GM13977 (cell line): ENCODE data around the gene RACGAP1.

ENCODE experiments used
- DNase-seq: peaks from one replicate; pipeline ENCODE4 v3.0.0; 2012; ENCODE audit warnings: low spot score
- in situ Hi-C: fragments of 300-500 bp; cut with MboI; formaldehyde crosslinking; loops from one replicate; pipeline ENCODE4 v1.12.0; 2022; ENCODE audit warnings: low sequenced_read_pairs, low pct_unique_long_range_greater_than_20kb, mixed read lengths, inconsistent platforms; ENCODE audit not compliant: unreplicated experiment
- TF ChIP-seq, protein P1 (sequence below): IDR thresholded peaks from 2 replicates; pipeline ENCODE4 v1.5.1; 2012; ENCODE audit warnings: mild to moderate bottlenecking, control low read depth; ENCODE audit not compliant: insufficient read depth; ENCODE audit errors: extremely low read depth, missing control alignments

The RACGAP1 gene

DNA sequence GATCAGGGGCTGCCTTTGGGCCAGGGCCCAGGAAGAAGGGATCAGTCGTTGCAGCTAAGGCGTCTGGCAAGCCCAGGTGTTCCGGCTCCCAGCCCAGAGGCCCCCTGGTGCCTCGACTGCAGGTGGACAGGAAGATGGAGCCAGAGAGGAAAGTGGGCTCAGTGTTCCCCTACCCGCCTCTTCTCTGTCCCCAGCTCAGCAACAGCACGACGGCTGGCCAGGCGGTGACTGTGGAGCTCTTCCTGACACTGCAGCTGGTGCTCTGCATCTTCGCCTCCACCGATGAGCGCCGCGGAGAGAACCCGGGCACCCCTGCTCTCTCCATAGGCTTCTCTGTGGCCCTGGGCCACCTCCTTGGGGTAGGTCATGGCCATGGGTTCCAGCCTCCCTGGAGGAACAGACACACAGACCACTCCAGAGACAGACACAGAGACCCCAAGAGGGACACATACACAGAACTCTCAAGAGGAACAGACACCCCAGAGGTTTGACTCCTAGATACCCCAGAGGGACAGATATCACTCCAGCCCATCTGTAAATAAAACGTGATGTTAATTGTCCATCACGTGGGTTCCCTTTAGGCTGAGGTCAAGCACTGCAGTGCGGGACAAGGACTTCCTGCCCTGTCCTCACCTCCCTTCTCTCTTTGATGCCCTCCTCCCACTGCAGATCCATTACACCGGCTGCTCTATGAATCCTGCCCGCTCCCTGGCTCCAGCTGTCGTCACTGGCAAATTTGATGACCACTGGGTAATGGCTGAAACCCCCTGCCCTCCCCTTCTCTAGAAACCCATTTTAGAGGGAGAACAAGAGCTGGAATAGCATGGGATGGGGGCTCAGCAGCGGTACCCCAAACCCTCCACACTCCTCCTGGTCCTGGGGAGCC lies 71.1 kb downstream of the RACGAP1 start:
- DNase-seq = no peak
- TF ChIP-seq, protein P1, sequence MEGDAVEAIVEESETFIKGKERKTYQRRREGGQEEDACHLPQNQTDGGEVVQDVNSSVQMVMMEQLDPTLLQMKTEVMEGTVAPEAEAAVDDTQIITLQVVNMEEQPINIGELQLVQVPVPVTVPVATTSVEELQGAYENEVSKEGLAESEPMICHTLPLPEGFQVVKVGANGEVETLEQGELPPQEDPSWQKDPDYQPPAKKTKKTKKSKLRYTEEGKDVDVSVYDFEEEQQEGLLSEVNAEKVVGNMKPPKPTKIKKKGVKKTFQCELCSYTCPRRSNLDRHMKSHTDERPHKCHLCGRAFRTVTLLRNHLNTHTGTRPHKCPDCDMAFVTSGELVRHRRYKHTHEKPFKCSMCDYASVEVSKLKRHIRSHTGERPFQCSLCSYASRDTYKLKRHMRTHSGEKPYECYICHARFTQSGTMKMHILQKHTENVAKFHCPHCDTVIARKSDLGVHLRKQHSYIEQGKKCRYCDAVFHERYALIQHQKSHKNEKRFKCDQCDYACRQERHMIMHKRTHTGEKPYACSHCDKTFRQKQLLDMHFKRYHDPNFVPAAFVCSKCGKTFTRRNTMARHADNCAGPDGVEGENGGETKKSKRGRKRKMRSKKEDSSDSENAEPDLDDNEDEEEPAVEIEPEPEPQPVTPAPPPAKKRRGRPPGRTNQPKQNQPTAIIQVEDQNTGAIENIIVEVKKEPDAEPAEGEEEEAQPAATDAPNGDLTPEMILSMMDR = no peak
- in situ Hi-C loops = no loop called here

DNA sequence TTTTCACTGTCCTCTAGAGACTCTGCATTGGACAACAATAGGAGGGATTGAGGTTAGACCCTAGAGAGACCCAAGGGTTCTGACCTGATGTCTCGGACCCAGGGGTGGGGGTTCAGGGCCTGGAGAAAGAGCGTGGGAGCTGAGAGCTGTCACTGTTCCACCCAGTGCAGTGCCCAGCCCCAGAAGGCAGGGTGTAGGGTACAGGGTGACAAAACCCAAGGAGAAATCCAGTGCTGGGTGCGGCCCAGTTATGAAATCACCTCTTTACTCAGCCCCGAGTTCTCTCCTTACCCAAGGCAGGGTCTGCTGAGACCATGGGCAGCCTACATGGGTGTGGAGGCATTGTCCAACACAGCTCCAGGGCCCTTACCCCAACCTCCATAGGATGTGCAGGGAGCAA lies 72.1 kb downstream of the RACGAP1 start:
- in situ Hi-C loops = no loop called here
- DNase-seq = no peak
- TF ChIP-seq, protein P1 = no peak

DNA sequence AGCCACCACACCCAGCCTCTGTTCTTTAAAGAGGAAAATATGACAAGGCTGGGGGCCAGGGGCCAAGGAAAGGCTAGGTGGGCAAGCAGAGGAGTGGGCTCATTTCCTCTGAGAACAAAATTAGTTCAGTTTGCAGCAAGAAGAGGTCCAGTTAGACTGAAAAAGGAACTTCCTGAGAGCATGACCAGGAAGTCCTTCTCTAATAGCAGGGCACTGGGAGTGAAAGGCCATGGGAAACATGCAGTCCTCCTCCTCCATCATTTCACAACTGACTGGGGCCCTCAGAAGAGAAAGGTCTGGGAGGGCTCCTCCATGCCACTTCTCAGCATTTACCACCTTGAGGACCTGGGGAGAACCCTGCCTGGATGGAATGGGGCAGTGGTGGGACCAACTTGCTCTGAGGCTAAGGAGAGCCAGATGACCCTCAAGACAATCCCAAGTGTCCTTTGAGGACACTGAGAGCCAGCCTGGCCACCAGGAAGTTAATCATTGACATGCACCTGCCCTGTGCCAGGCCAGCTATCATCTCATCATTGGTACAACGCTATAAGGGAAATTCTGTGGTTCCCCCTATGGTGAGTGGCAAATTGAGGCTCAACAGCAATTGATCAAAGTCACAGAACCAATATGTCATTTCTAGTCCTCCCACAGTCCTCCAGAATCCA lies 72.8 kb downstream of the RACGAP1 start:
- TF ChIP-seq, protein P1 = no peak
- in situ Hi-C loops = no loop called here
- DNase-seq = no peak

DNA sequence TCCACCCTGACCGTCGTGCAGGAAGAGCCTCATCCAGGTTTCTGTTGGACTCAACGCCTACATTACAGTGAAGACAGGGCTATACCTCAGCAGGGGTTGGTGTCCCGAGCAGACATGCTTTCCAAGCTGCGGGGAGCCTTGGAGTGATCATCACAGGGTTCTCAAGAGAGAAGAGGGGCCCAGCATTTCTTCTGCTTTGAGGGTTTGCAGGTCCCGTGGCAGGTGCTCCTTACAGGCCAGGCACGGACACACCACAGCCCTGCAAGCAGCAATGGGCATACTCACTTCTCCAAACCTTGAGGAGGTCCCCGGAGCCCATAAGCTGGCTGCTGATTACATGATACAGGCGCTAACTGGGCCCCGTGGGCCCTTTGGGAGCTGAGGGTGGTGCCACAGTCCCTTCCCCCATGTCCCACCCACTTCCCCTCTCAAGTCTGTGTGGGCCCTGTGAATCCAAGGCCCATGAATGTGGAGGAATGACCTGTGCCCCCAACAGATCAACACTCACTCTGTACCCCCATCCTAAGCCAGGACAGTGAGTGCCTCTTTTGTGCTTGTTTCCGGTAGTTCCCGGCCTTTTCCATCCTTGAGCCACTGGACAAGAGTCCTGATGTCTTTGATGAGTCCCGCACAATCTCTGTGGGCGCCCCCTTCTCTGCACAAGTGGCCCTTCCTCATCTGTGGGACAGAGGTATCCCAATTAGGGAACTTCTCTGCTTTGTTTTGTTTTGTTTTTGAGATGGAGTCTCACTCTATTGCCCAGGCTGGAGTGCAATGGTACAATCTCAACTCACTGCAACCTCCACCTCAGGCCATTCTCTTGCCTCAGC lies 73.7 kb downstream of the RACGAP1 start:
- in situ Hi-C loops = no loop called here
- DNase-seq = no peak
- TF ChIP-seq, protein P1 = no peak

DNA sequence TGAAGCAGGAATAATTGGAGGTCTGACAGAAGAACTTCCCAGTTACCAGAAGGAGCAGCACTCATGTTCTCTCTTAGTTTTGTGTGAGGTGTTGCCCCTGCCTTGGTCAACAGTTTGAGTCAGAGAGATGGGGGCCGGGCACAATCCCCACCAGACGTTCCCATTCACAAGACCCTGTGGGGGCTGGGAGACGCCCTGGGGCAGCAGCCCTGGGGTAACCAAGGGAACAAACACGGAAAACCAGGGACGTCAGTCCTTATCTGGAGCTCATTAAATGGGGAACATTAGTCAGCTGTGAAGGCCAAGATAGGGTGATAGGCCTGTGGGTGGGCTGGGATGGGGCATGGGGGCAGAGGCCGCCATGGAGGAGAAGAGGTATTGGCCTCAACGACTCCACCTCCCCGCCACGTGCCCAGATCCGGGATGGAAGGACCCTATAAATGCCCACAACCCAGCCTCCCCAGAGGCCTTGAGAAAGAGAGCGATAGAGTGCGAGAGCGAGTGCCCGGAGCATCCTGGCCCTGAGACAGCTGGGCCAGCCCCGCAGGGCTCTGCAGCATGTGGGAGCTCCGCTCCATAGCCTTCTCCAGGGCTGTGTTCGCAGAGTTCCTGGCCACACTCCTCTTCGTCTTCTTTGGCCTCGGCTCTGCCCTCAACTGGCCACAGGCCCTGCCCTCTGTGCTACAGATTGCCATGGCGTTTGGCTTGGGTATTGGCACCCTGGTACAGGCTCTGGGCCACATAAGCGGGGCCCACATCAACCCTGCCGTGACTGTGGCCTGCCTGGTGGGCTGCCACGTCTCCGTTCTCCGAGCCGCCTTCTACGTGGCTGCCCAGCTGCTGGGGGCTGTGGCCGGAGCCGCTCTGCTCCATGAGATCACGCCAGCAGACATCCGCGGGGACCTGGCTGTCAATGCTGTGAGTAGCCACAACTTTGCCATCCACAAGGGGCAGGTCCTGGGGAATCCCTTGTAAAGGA lies 74.7 kb downstream of the RACGAP1 start, which contains the start of gene AQP2:
Gene AQP2, plus strand, starts transcription at position 465 of the 979 bp plus-strand sequence. Its CDS starts 94 bp downstream, at position 559.
- TF ChIP-seq, protein P1 = no peak
- in situ Hi-C loops = no loop called here
- no peak for DNase-seq
